B cell (primary cell): ENCODE data around the gene NME3. TPM values are rescaled to one million over a fixed set of nuclear protein-coding genes. Genes with fewer than 3 reads are reported as not detected.

ENCODE experiments used
- ATAC-seq: fragments of 200-7000 bp; cut with Tn5 transposase; one replicate; pipeline ENCODE4 v1.10.0; 2021; ENCODE audit warnings: low read depth, mild to moderate bottlenecking, moderate number of reproducible peaks, moderate library complexity
- CTCF ChIA-PET: fragments of 350-600 bp; sonication (Branson Sonifier 250); formaldehyde crosslinking; loops from one replicate; lab custom pipeline; 2021; ENCODE audit warnings: antibody characterized with exemption, inconsistent platforms; lab: Charles Lee
- POLR2A ChIA-PET: fragments of 350-600 bp; sonication (Branson Sonifier 250); formaldehyde crosslinking; loops from one replicate; lab custom pipeline; 2021; ENCODE audit warnings: antibody characterized with exemption; lab: Charles Lee
- DNase-seq: peaks from one replicate; pipeline ENCODE4 v3.0.0; 2013
- H2AFZ ChIP-seq: 2 replicates; pipeline ENCODE4 v1.6.1; 2012; ENCODE audit warnings: mild to moderate bottlenecking, low read depth, low read length; ENCODE audit not compliant: insufficient read depth, poor library complexity, severe bottlenecking
- H3K27ac ChIP-seq, 2 donors: 1 replicate in 1 of 2; 2 replicates in 1 of 2; pipeline ENCODE4 v1.5.1; 2012 to 2013; ENCODE audit warnings: low read length in 2 of 2, mild to moderate bottlenecking in 2 of 2, moderate library complexity in 1 of 2
- H3K27me3 ChIP-seq, 4 experiments: fragments of 200-600 bp in 1 of 4; sonication (generic) in 1 of 4; replicated peaks in 1 of 4; 1 replicate in 2 of 4; 2 replicates in 2 of 4; pipeline versions ENCODE4 v1.6.1 to v1.7.0; 2013 to 2016; ENCODE audit warnings: low read length in 3 of 4, mild to moderate bottlenecking in 2 of 4, mixed read lengths in 1 of 4, moderate library complexity in 1 of 4; ENCODE audit not compliant: insufficient read depth in 4 of 4, control insufficient read depth in 3 of 4; ENCODE audit errors: control extremely low read depth in 1 of 4
- H3K36me3 ChIP-seq, 2 experiments: replicated peaks in 1 of 2; 1 replicate in 1 of 2; 2 replicates in 1 of 2; pipeline versions ENCODE4 v1.6.1 to v1.7.1; 2013; ENCODE audit warnings: low read length in 1 of 2; ENCODE audit not compliant: insufficient read depth in 2 of 2, control insufficient read depth in 1 of 2; ENCODE audit errors: control extremely low read depth in 1 of 2, extremely low read depth in 1 of 2
- H3K4me1 ChIP-seq, 2 donors: fragments of 200-600 bp in 1 of 2; sonication (generic) in 1 of 2; 1 replicate in 1 of 2; 2 replicates in 1 of 2; pipeline versions ENCODE4 v1.5.1 to v1.6.1; 2013 to 2017; ENCODE audit warnings: low read length in 2 of 2; ENCODE audit not compliant: control insufficient read depth in 2 of 2, insufficient read depth in 2 of 2
- H3K4me2 ChIP-seq: replicated peaks from 2 replicates; pipeline ENCODE3; 2012; ENCODE audit warnings: mild to moderate bottlenecking, low read depth, low read length; ENCODE audit not compliant: poor library complexity, severe bottlenecking
- H3K4me3 ChIP-seq, 5 experiments: fragments of 200-600 bp in 1 of 5; sonication (generic) in 1 of 5; 1 replicate in 3 of 5; 2 replicates in 2 of 5; pipeline versions ENCODE4 v1.5.1 to v1.7.0; 2011 to 2016; ENCODE audit warnings: low read length in 4 of 5, mild to moderate bottlenecking in 4 of 5, low read depth in 2 of 5, control low read depth in 1 of 5, moderate library complexity in 1 of 5; ENCODE audit not compliant: insufficient read depth in 1 of 5; ENCODE audit errors: control extremely low read depth in 1 of 5, extremely low read depth in 1 of 5
- H3K79me2 ChIP-seq: fragments of 200-600 bp; sonication (generic); one replicate; pipeline ENCODE4 v1.6.0; 2016; ENCODE audit warnings: low read length; ENCODE audit not compliant: control insufficient read depth, insufficient read depth
- H3K9ac ChIP-seq: fragments of 200-600 bp; sonication (generic); 2 replicates; pipeline ENCODE4 v1.6.1; 2017; ENCODE audit warnings: mild to moderate bottlenecking, low read length, moderate library complexity
- H3K9me3 ChIP-seq, 3 donors: one replicate each; pipeline versions ENCODE4 v1.6.1 to v1.7.1; 2013; ENCODE audit warnings: low read length in 2 of 3; ENCODE audit not compliant: control insufficient read depth in 2 of 3, insufficient read depth in 1 of 3; ENCODE audit errors: control extremely low read depth in 1 of 3
- H4K20me1 ChIP-seq: 2 replicates; pipeline ENCODE4 v1.6.0; 2012; ENCODE audit warnings: mild to moderate bottlenecking, low read length; ENCODE audit not compliant: insufficient read depth, control insufficient read depth, poor library complexity, severe bottlenecking
- H3K27ac Mint-ChIP-seq: one replicate; pipeline ENCODE4 v1.8.0; 2021; ENCODE audit warnings: mixed read lengths
- H3K27me3 Mint-ChIP-seq: one replicate; pipeline ENCODE4 v1.8.0; 2021; ENCODE audit warnings: mixed read lengths
- H3K4me1 Mint-ChIP-seq: one replicate; pipeline ENCODE4 v1.8.0; 2021; ENCODE audit warnings: mixed read lengths
- H3K4me3 Mint-ChIP-seq: one replicate; pipeline ENCODE4 v1.8.0; 2021; ENCODE audit warnings: mixed read lengths
- H3K9me3 Mint-ChIP-seq: one replicate; pipeline ENCODE4 v1.8.0; 2022; ENCODE audit warnings: mixed read lengths; ENCODE audit not compliant: insufficient read depth
- CTCF ChIP-seq: fragments of 200-600 bp; IDR thresholded peaks from one replicate; pipeline ENCODE4 v1.8.0; 2022; ENCODE audit warnings: antibody characterized with exemption, mild to moderate bottlenecking
- EZH2 ChIP-seq: IDR thresholded peaks from 2 replicates; pipeline ENCODE4 v1.6.1; 2012; ENCODE audit warnings: borderline replicate concordance, low read depth, mild to moderate bottlenecking, moderate library complexity, low read length; ENCODE audit not compliant: insufficient read depth, poor library complexity, severe bottlenecking
- WGBS: methylation state at CpG from one replicate; pipeline ENCODE4 v1.1.5; 2013; ENCODE audit warnings: missing lambda C conversion rate; ENCODE audit not compliant: insufficient coverage; 5-methylcytosine and 5-hydroxymethylcytosine counted together
- intact Hi-C: fragments of 100-400 bp; cut with micrococcal nuclease; formaldehyde crosslinking; loops from one replicate; pipeline ENCODE4 v1.10.0; 2022
- polyA plus RNA-seq: library from polyadenylated mRNA; depleted of rRNA; stranded (reverse); fragments of >200 nt; gene quantifications from 2 replicates; pipeline ENCODE4 v1.2.3, GENCODE V29; 2012
- total RNA-seq, 2 donors: library from RNA; stranded (reverse); fragments of 120-200 nt in 1 of 2; gene quantifications; 1 replicate in 1 of 2; 2 replicates in 1 of 2; pipeline versions ENCODE4 v1.2.3 to v1.2.4, GENCODE V29; 2013 to 2022

Gene NME3
- total and polyA plus RNA-seq, 2 donors (not counting 1 experiment from before 2014, with no cell fraction given), result 63.2 to 150 TPM

GRCh38 chr16:1776672-1776955, 5.3 kb upstream of the NME3 start:
- intact Hi-C loops, result no loop called here
- Histone ChIP-seq H3K9me3 (no peaks in the 10 kb centered on the region), H3K4me1 (peaks cover 25 to 42% of the 10 kb centered on the region in 2 donors), H3K27me3 (no peaks in the 10 kb centered on the region), H3K36me3 (peaks cover 0 to 29% of the 10 kb centered on the region in 2 experiments), H4K20me1 (peaks cover 80% of the 10 kb centered on the region), H3K4me2 (no peak overlapping the region), H3K4me3 (no peak overlapping the region), H3K27ac (no peak overlapping the region), H3K79me2 (peaks cover 52% of the 10 kb centered on the region), H3K9ac (no peak overlapping the region), H2AFZ (no peak overlapping the region)
- no peak overlapping the region for H3K27ac Mint-ChIP-seq
- WGBS, result 98% methylated on average over 12 of the region's 13 CpGs
- ATAC-seq (no peak), DNase-seq (no peak)
- no peak overlapping the region for H3K4me3 Mint-ChIP-seq
- peaks cover 31% of the 10 kb centered on the region for H3K4me1 Mint-ChIP-seq
- TF ChIP-seq CTCF, result no peak
- TF ChIP-seq EZH2, result no peak
- CTCF ChIA-PET, result interaction anchor here (0.6 kb wide), 1 partner anchor 75 kb away, joined by 3 read pairs; no protein-coding TSS in a partner anchor
- no peaks in the 10 kb centered on the region for H3K9me3 Mint-ChIP-seq
- POLR2A ChIA-PET, result no interaction called here
- no peaks in the 10 kb centered on the region for H3K27me3 Mint-ChIP-seq

GRCh38 chr16:1775846-1776671, 4.7 kb upstream of the NME3 start:
- 91% methylated on average over 22 of the region's 28 CpGs for WGBS
- Histone ChIP-seq H3K9me3 (no peaks in the 10 kb centered on the region), H3K4me1 (peaks cover 19 to 37% of the 10 kb centered on the region in 2 donors), H2AFZ (no peak overlapping the region), H3K27me3 (no peaks in the 10 kb centered on the region), H3K27ac (no peak overlapping the region), H3K79me2 (peaks cover 46% of the 10 kb centered on the region), H3K4me2 (no peak overlapping the region), H4K20me1 (peaks cover 75% of the 10 kb centered on the region), H3K4me3 (no peak overlapping the region), H3K9ac (no peak overlapping the region), H3K36me3 (peaks cover 0 to 29% of the 10 kb centered on the region in 2 experiments)
- DNase-seq (no peak), ATAC-seq (no peak)
- intact Hi-C loops, result no loop called here
- H3K27ac Mint-ChIP-seq, result peak overlapping the region; percentile 32
- H3K27me3 Mint-ChIP-seq, result no peaks in the 10 kb centered on the region
- ChIA-PET CTCF (interaction anchor here (0.6 kb wide), 1 partner anchor 75 kb away, joined by 3 read pairs; no protein-coding TSS in a partner anchor), POLR2A (no interaction called here)
- peaks cover 25% of the 10 kb centered on the region for H3K4me1 Mint-ChIP-seq
- TF ChIP-seq EZH2 (no peak), CTCF (no peak)
- H3K9me3 Mint-ChIP-seq, result no peaks in the 10 kb centered on the region
- H3K4me3 Mint-ChIP-seq, result no peak overlapping the region
